Measurements from ENCODE around the gene INTS6L.

GRCh38 chrX:135505351-135505750, 15.1 kb upstream of the INTS6L start:
- no peak for TF ChIP-seq CTCF (IDR thresholded peaks at IDR 0.05)
- TF ChIP-seq POLR2A (IDR thresholded peaks at IDR 0.05): no peak
